SK-N-MC (cell line): Measurements from ENCODE around the gene PLEKHG2.

Source experiments
- DNase-seq: peaks from one replicate; pipeline ENCODE4 v3.0.0-alpha.2; 2011; ENCODE audit warnings: low read depth, low spot score
- H3K27ac ChIP-seq: fragments of 200-600 bp; sonication (generic); 2 replicates; pipeline ENCODE4 v1.5.1; 2016; ENCODE audit warnings: mixed run types
- H3K36me3 ChIP-seq: fragments of 200-600 bp; sonication (generic); 2 replicates; pipeline ENCODE4 v1.6.1; 2017; ENCODE audit warnings: antibody characterized with exemption, low read length, mixed read lengths; ENCODE audit not compliant: insufficient read depth
- H3K4me3 ChIP-seq: fragments of 200-600 bp; sonication (generic); 2 replicates; pipeline ENCODE4 v1.5.1; 2016
- H3K9ac ChIP-seq: fragments of 200-600 bp; sonication (generic); 2 replicates; pipeline ENCODE4 v1.8.0; 2017; ENCODE audit warnings: mixed run types, mixed read lengths; ENCODE audit not compliant: insufficient read length
- H3K9me3 ChIP-seq: fragments of 200-600 bp; sonication (generic); 2 replicates; pipeline ENCODE4 v1.6.1; 2017; ENCODE audit warnings: low read depth, mild to moderate bottlenecking, antibody characterized with exemption, low read length, moderate library complexity, mixed read lengths
- EZH2 ChIP-seq: fragments of 200-600 bp; sonication (generic); IDR thresholded peaks from one replicate; pipeline ENCODE4 v1.6.1; 2017; ENCODE audit warnings: antibody characterized with exemption
- FOXP2 ChIP-seq: optimal IDR thresholded peaks from 2 replicates; pipeline ENCODE3; 2011; ENCODE audit warnings: mild to moderate bottlenecking, moderate library complexity; ENCODE audit not compliant: insufficient read depth; ENCODE audit errors: extremely low read length, control extremely low read depth
- POLR2AphosphoS5 ChIP-seq: IDR thresholded peaks from 2 replicates; pipeline ENCODE4 v1.6.1; 2012; ENCODE audit warnings: mild to moderate bottlenecking, low read depth, low read length, borderline replicate concordance

Gene PLEKHG2

GRCh38 chr19:39475748-39476147 is 63.3 kb downstream of the PLEKHG2 start:
- Histone ChIP-seq H3K9me3 (no peaks in the 10 kb centered on the region), H3K36me3 (peaks cover 52% of the 10 kb centered on the region), H3K27ac (no peak overlapping the region), H3K4me3 (no peak overlapping the region), H3K9ac (no peak overlapping the region)
- DNase-seq, result no peak
- no peak for TF ChIP-seq POLR2AphosphoS5
- no peak for TF ChIP-seq FOXP2
- no peak for TF ChIP-seq EZH2
